OCI-LY7 (cell line): ENCODE measurements around the gene CDK6. TPM values are rescaled to one million over a fixed set of nuclear protein-coding genes. Genes with fewer than 3 reads are reported as not detected.

ENCODE experiments used
- BruUV-seq: library from RNA; stranded (reverse); fragments of 400-500 nt; replicated peaks from 2 replicates; lab custom pipeline; 2021; lab: Mats Ljungman, UMichigan
- CTCF ChIA-PET: fragments of 300-600 bp; sonication (Branson Sonifier 250); formaldehyde crosslinking; loops from one replicate; lab custom pipeline; 2022; ENCODE audit warnings: antibody characterized with exemption; ENCODE audit not compliant: unreplicated experiment; lab: Charles Lee
- POLR2A ChIA-PET: fragments of 300-600 bp; sonication (Branson Sonifier 250); formaldehyde crosslinking; loops from one replicate; lab custom pipeline; 2022; ENCODE audit warnings: antibody characterized with exemption; lab: Charles Lee
- DNase-seq: peaks from one replicate; pipeline ENCODE4 v3.0.0-alpha.2; 2015; ENCODE audit warnings: low spot score
- H2AFZ ChIP-seq: fragments of 200-600 bp; sonication (generic), shearing (Covaris generic); 2 replicates; pipeline ENCODE4 v1.6.1; 2014; ENCODE audit warnings: mild to moderate bottlenecking, antibody characterized with exemption, low read length, moderate library complexity
- H3K27ac ChIP-seq: fragments of 200-600 bp; sonication (generic); 2 replicates; pipeline ENCODE4 v1.5.1; 2014; ENCODE audit warnings: mixed run types, low read depth, mild to moderate bottlenecking, moderate library complexity, low read length, inconsistent platforms; ENCODE audit not compliant: poor library complexity, severe bottlenecking
- H3K36me3 ChIP-seq: fragments of 200-600 bp; sonication (generic); 2 replicates; pipeline ENCODE4 v1.6.1; 2014; ENCODE audit warnings: mild to moderate bottlenecking, antibody characterized with exemption, low read length, moderate library complexity, mixed read lengths; ENCODE audit not compliant: insufficient read depth
- H3K4me1 ChIP-seq: fragments of 200-600 bp; sonication (generic); 2 replicates; pipeline ENCODE4 v1.5.1; 2014; ENCODE audit warnings: mild to moderate bottlenecking, low read length; ENCODE audit not compliant: insufficient read depth, poor library complexity, severe bottlenecking
- H3K4me2 ChIP-seq: fragments of 200-600 bp; sonication (generic); 2 replicates; pipeline ENCODE4 v1.6.1; 2014; ENCODE audit warnings: mild to moderate bottlenecking, low read length
- H3K4me3 ChIP-seq: fragments of 200-600 bp; sonication (generic); 2 replicates; pipeline ENCODE4 v1.5.1; 2014; ENCODE audit warnings: mild to moderate bottlenecking, low read depth, low read length; ENCODE audit not compliant: poor library complexity, severe bottlenecking
- H3K79me2 ChIP-seq: fragments of 200-600 bp; sonication (generic); 2 replicates; pipeline ENCODE4 v1.6.1; 2016; ENCODE audit warnings: low read depth, mild to moderate bottlenecking, low read length, moderate library complexity, mixed read lengths; ENCODE audit not compliant: insufficient read depth
- H3K9me2 ChIP-seq: fragments of 200-600 bp; sonication (generic); 2 replicates; pipeline ENCODE4 v1.6.1; 2016; ENCODE audit warnings: mild to moderate bottlenecking, low read length, mixed read lengths; ENCODE audit not compliant: insufficient read depth
- H3K9me3 ChIP-seq: fragments of 200-600 bp; sonication (generic); 2 replicates; pipeline ENCODE4 v1.6.1; 2014; ENCODE audit warnings: mild to moderate bottlenecking, mixed run types, low read length, mixed read lengths
- H4K20me1 ChIP-seq: fragments of 200-600 bp; sonication (generic); 2 replicates; pipeline ENCODE4 v1.6.1; 2014; ENCODE audit warnings: mild to moderate bottlenecking, antibody characterized with exemption, low read length, moderate library complexity, mixed read lengths; ENCODE audit not compliant: insufficient read depth
- EZH2phosphoT487 ChIP-seq: fragments of 200-600 bp; sonication (generic); IDR thresholded peaks from 2 replicates; pipeline ENCODE4 v1.6.1; 2018; ENCODE audit warnings: low read depth, borderline replicate concordance, mild to moderate bottlenecking, mixed run types, antibody characterized with exemption, low read length, moderate library complexity, mixed read lengths
- intact Hi-C: fragments of 100-400 bp; cut with micrococcal nuclease; formaldehyde crosslinking; loops from one replicate; pipeline ENCODE4 v1.10.0; 2022; ENCODE audit not compliant: unreplicated experiment
- total RNA-seq, 2 experiments: library from RNA; depleted of rRNA in 1 of 2; stranded (reverse); fragments of >200 nt in 1 of 2; shearing (Covaris generic) in 1 of 2; gene quantifications; 2 replicates each; pipeline ENCODE4 v1.2.3, GENCODE V29; 2014 to 2022
- TF ChIP-seq, protein P1 (sequence below): fragments of 200-600 bp; sonication (generic); conservative IDR thresholded peaks from 2 replicates; pipeline ENCODE4 v1.5.1; 2014; ENCODE audit warnings: mild to moderate bottlenecking, antibody characterized with exemption, low read length, moderate library complexity, mixed read lengths

The CDK6 gene
- total RNA-seq, 2 experiments from 2014 or later = 35.5 to 44.1 TPM

DNA sequence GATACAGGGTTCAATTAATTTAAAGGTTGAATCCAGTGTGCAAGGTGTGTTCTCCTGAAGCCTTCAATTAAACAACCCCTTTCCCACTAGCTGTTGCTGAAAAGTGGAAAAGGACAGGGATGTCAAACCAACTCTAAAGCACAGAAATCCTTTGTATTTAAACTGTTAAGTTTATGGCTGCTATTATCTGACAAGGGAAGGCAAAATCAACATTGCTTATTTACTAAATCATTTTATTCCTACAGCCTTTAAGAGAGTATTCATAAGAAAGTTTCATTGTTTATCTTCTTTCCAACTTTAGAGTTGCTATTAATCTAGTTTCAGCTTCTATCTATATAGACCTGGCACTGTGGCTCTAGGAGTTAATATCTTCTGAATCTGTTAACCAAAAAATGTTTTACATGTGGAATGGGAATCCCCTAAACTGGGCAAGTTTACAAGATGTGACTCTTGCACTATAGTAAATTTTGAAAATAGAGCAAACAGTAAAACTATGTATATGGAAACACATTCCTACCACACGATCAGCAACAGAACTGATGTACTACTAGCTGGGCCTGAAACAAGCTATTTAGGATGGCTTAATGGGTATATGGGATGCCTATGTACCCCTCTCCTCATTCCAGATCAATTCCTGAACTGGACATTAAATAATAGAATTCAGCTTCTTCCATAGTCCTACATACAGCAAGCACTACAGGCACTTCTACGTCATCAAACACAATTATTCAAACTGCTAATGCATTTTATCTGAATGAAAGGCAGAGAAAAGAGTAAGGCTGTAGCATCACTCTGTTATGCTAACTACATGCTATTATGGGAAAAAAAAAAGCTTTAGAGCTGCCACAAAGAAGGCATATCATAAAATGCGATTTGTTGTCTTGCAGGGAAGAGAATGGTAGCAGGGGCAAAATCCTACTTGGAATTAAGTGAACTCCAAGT lies 52.8 kb downstream of the CDK6 start:
- H3K9me2 ChIP-seq = no peaks in the 10 kb centered on the region
- ChIA-PET CTCF (no interaction called here), POLR2A (interaction anchor here (0.6 to 1.9 kb wide), 6 partner anchors 9 to 251 kb away, joined by 3 to 9 read pairs (median 4); no protein-coding TSS in a partner anchor)
- no peaks in the 10 kb centered on the region for H4K20me1 ChIP-seq
- H3K4me3 ChIP-seq = no peak overlapping the region
- no peak overlapping the region for H3K4me2 ChIP-seq
- no peaks in the 10 kb centered on the region; the same call in 1 of the 2 replicates for H3K9me3 ChIP-seq
- BruUV-seq = no TSS peak
- H3K79me2 ChIP-seq = peaks cover 45% of the 10 kb centered on the region; the same call in 1 of the 2 replicates
- peaks cover 33% of the 10 kb centered on the region for H3K4me1 ChIP-seq
- intact Hi-C loops = loop anchor here (10.0 kb wide), 1 partner anchor 89 kb away; no protein-coding TSS in a partner anchor
- H3K36me3 ChIP-seq = peaks cover 19% of the 10 kb centered on the region
- DNase-seq = no peak
- H2AFZ ChIP-seq = no peak overlapping the region
- H3K27ac ChIP-seq = no peak overlapping the region
- TF ChIP-seq, protein P1, sequence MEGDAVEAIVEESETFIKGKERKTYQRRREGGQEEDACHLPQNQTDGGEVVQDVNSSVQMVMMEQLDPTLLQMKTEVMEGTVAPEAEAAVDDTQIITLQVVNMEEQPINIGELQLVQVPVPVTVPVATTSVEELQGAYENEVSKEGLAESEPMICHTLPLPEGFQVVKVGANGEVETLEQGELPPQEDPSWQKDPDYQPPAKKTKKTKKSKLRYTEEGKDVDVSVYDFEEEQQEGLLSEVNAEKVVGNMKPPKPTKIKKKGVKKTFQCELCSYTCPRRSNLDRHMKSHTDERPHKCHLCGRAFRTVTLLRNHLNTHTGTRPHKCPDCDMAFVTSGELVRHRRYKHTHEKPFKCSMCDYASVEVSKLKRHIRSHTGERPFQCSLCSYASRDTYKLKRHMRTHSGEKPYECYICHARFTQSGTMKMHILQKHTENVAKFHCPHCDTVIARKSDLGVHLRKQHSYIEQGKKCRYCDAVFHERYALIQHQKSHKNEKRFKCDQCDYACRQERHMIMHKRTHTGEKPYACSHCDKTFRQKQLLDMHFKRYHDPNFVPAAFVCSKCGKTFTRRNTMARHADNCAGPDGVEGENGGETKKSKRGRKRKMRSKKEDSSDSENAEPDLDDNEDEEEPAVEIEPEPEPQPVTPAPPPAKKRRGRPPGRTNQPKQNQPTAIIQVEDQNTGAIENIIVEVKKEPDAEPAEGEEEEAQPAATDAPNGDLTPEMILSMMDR = no peak
- TF ChIP-seq EZH2phosphoT487 = no peak

DNA sequence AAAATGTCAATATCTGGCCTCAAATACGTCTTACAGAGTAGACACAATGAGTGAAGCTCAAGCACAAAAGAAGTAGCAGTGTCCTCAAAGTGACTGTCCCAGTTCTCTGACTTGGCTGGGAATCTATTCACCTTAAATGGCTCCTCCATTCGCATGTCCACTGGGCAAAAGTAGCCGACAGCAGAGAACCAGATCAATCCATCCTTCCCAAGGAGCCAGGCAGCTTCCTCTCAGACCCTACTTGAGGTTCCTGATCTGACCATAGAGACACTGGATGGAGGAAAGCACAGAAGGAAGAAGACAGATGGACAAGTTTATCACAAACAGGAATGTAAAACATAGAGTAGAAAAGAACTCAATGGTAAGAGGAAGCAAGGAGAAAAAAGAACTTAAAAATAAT lies 53.5 kb downstream of the CDK6 start:
- POLR2A ChIA-PET = interaction anchor here (0.7 to 1.9 kb wide), 3 partner anchors 10 to 22 kb away, joined by 3 to 9 read pairs (median 5); no protein-coding TSS in a partner anchor
- Histone ChIP-seq H3K27ac (no peak overlapping the region), H3K4me2 (no peak overlapping the region), H3K9me2 (no peaks in the 10 kb centered on the region), H3K36me3 (peaks cover 14% of the 10 kb centered on the region; the same call in 1 of the 2 replicates), H3K9me3 (peaks cover 4% of the 10 kb centered on the region; the same call in 1 of the 2 replicates), H3K4me3 (no peak overlapping the region), H4K20me1 (no peaks in the 10 kb centered on the region), H2AFZ (no peak overlapping the region), H3K4me1 (peaks cover 36% of the 10 kb centered on the region), H3K79me2 (peaks cover 44% of the 10 kb centered on the region; the same call in 1 of the 2 replicates)
- intact Hi-C loops = loop anchor here (10.0 kb wide), 1 partner anchor 88 kb away; no protein-coding TSS in a partner anchor
- DNase-seq = no peak
- BruUV-seq = no TSS peak
- TF ChIP-seq EZH2phosphoT487 = no peak
- TF ChIP-seq, protein P1 = no peak
- CTCF ChIA-PET = no interaction called here
